Stromal cell of bone marrow (primary cell): ENCODE results near the gene SRSF3.
"Not testable (repeated sequence)": the region's sequence is repeated elsewhere in the genome, so short reads cannot be mapped to it uniquely, and the experiment has no call there.

ENCODE experiments used
- DNase-seq: peaks from one replicate; pipeline ENCODE4 v3.0.0-alpha.2; 2012; ENCODE audit warnings: low read depth

Gene SRSF3

DNA sequence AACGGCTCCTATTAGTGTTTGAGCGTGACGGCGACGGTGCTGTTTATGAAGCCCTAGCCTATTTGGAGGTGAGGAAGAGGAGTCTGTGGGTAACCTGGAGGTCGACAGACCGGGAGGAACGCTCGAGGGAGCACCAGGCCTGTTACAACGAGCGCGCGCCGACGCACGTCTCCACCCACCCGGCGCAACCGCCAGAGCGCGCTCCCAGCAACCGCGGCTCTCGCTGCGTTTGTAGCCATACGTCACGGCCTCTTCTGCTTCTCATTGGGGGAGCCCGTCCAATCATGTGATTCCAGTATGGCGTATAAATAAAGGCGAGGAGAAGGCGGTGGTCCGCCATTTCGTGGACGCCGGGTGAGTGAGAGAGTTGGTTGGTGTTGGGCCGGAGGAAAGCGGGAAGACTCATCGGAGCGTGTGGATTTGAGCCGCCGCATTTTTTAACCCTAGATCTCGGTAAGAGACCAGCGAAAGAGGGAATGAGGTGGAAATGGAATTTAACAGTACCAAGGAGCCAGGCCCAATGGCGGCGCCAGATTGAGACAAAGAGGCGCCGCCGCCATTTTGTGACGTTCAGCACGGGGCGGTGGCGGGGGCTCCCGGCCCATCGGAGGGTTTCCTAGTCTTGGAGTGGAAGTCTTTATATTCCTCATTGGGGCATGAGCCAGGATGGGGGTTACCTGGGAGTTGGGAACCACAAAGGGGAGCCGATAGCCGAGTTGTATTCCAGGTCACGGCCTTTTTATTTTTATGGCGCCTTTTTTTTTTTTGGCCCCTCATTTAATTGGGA is at the start of gene SRSF3:
Gene SRSF3, plus strand, starts transcription at position 334 of the 787 bp plus-strand sequence. CDS start 2,401 bp downstream, outside the sequence.
- DNase-seq: peak; percentile 97

DNA sequence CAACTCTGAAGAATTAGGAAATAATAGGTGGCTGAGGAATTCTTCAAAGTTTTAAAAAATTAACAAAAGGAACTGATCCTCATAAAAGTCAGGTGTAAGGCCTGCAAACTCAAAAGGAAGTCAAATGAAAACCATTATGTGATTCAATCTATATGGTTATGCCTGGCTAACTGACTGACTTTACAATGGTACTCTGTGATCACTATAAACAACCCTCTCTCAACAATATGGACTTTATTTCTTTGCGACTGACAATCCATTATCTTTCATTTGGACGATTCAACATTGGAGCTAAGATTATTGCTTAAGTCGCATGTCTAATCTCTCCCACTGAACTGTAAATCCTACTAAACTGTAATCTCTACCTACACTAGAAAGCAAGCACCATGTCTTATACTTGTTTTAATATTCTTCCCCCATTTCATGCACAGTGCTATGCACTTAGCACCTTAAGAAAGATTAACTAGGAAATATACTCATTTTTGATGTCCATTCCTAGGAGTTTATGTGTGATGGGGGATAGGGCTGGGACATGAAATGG is 48.3 kb upstream of the SRSF3 start:
- no peak for DNase-seq

DNA sequence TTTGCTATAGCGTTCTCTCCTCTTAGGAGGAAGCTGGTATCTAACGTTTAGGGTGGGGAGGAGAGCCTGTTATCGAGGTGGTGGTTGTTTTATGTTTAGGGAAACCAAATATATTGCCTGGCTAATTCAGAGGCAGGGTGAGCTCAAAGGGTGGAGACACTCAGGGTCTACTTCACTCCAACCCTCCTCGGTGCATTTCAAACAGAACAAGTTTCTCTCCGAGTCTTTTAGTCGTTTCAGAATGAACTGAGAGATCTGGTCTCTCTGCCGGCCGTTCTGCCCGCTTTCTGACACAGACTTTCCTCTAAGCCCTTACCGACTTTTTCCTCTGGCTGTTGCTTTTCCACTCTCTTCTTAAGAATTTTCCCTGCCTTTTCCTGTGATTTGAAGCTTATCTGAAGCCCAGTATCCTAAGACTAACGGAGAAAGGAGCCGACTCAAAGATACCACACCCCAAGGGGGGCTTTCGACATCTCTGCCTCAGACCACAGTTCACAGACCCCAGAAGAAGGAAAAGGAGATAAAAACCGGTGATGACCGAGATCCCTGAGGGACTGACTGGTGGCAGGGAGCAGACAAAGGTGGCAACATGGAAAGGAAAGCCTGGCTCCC is 47.7 kb upstream of the SRSF3 start:
- peak; percentile 22 for DNase-seq

DNA sequence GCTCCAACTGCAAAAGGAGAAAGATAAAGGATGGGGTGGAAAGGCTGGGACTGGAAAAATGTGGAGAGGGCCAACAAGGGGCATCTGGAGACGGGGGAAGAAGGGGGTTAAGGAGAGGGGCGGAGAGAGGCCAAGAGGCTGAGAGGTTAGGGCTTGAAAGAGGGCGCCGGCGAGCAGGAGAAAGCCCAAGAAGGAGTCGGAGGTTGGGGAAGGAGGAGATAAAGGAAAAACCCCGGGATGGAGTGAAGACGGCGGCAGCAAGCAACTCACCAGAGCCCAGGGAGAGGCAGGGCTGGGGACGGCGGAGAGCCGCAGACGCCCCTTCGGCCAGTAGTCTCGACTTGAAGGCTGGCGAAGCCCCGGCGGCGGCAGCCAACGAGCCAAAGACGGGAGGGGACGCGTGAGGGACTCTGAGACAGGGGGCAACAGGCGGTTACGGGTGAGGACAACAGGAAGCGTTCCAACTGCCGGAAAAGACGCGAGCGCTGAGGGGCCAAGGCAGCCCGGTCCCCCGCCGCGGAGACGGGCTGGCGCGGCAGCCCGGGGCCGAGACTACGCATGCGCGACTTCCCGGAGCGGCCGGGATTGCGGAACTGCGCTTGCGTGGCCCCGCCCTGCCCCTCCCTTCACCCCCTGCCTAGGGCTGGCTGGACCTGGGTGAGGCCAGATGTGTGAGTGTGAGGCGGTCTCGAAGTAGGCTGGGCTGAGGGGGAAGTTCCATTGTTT is 47.1 kb upstream of the SRSF3 start, which contains the start of gene STK38:
Gene STK38, minus strand, starts transcription at position 560 of the 726 bp plus-strand sequence. CDS start 7,277 bp downstream, outside the sequence.
- peak; percentile 54 for DNase-seq

DNA sequence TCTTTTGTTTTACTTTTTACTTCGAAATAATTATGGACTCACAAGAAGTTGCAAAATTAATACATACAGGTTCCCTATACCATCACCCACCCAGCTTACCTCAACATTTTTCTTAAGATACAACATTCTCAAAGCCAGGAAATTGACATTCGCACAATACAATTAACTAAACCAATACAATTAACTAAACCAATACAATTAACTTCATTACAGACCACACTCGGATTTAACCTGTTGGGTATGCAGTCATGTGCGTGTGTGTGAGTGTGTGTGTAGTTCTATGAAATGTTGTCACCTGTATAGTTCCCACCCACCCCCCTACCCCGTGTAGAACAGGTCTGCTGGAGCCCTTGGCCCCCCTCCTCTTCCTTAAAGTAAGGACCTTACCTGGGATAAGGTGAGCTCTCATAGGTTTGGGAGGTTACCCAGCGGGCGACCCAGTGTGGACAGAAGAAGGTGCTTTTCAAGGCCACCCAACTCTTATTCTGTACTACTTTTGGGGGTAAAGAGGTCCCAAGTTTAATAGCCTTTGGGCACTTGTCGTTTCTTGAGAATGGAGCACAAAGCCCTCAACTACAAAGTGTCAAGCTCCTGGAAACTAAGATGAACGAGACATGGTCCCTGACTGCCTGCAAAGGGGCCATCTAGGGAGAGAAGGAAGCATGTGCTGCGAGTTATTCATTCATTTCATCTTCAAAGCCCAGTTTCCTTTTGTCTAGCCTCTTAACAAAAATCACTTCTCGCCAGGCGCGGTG is 46.3 kb upstream of the SRSF3 start:
- no peak for DNase-seq

DNA sequence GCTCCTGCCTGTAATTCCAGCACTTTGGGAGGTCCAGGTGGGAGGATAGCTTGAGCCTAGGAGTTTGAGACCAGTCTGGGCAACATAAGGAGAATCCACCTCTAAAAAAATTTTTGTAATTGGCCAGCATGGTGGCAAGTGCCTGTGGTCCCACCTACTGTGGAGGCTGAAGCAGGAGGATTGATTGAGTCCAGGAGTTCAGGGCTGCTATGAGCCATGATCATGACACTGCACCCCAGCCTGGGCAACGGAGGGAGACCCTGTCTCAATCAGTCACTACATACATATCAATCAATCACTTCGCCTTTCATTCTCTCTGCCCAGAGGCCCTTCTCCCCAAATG is 45.8 kb upstream of the SRSF3 start:
- no peak for DNase-seq

DNA sequence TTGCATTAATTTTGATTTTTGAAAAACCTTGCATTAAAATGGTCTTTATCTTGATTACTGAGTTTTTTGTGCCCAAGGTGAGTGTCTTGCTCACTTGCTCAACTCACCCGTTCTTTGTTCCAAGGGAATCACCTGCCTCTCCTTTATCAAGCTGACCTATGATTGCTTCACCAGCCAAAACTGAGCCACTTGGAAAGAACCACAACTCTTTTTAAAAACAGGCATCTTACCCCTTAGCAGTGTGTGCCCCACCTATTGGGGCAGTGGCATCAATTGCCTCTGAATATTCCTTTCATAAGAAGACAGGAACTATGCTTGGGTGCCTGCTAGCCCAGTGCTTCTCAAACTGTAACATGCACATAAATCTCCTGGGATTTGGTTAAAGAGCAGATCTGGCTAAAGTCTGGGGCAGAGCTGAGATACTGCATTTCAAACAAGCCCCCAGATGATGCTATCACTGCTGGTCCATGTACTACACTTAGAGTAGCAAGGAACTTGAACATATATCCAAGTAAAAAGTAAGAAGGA is 43.6 kb upstream of the SRSF3 start:
- no peak for DNase-seq

DNA sequence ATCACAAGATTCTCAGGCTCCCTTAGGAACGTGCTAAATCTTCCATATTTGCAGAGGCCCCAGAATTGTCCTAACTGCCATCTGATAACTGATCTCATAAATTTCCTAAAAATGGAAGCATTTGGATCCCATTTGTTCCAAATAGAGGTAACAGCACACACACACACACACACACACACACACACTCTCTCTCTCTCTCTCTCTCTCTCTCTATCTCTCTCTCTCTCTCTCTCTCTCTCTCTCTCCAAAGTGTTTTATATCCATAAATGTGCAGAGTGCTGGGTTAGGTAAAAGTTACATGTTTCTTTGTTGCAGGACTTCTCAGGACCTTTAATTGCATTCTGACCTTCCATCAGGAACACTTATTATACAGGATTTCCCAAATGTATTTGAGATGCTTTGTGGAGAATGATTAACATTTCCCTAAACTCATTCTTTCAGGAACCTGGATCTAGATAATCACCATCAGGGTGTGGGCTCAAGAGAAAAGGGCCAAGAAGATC is 38.4 kb upstream of the SRSF3 start:
- no peak for DNase-seq

DNA sequence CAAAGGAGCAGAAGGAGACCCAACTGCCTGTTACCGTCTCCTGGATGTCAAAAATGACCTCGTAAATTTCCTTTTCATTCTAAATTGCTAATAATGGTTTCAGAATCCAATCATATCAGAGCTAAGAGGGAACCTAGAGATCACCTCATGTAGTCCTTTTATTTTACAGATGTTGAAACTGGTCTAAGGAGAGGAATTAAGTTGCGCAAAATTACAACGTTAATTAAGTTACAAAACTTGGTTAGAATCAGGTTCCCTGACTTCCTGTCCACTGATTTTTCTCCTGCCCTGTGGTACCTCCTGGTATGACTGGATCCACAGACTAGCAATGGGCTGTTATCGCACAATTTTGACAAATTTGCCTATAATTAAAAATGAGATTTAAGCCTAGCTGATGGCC is 37.9 kb upstream of the SRSF3 start:
- DNase-seq: no peak

DNA sequence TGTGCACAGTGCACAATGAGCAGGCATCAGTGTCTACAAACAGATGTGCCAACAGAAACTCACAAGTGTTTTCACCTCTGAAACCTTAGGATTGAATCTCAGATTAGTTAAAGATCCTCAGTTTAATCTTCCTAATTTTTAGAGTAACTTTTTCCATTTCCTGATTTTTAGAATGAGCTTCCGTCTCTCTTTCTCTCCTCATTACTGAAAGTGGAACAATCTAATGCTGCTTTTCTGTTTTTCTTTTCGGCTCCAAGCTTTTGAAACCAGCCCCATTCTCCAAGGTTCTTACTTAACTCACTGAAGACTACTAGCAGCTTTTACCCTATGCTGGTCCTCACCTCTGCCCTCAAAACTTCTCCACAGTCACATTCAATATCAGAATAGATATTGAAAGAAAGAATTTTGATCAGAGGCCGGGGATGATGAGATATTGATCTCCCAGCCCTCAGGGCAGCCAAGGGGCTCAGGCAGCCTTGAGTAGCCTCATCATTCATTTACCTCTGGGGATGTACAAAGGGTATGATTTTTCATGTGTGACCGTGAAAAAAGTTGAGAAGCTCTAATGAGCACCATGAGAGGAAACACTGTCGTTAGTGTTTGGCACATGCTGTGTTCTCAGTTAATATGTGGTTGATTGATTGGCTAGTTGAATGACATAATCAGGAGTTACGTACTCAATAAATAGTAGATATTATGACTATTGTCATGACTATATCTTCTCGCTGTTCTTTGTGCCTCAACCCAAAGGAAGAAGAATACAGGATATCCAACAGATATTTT is 35.0 kb upstream of the SRSF3 start:
- no peak for DNase-seq

DNA sequence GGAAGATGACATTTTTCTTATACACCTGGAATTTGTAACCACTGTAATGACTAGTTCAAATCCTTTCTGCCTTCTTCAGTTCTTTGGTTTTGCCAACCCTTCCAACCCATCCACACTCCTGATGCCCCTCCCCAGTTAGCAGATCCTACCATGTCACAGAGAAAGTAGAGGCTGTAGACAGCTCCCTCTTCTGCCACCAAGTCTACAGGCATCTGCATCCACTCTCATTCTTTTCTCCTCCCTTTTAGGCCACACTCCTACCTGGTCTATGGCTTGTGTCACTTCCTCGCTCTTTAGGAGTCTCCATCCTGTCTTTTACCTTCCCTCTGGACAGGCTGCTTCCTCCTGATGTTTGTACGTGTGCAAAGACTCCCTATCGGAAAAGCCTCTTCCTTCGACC is 33.3 kb upstream of the SRSF3 start:
- no peak for DNase-seq

DNA sequence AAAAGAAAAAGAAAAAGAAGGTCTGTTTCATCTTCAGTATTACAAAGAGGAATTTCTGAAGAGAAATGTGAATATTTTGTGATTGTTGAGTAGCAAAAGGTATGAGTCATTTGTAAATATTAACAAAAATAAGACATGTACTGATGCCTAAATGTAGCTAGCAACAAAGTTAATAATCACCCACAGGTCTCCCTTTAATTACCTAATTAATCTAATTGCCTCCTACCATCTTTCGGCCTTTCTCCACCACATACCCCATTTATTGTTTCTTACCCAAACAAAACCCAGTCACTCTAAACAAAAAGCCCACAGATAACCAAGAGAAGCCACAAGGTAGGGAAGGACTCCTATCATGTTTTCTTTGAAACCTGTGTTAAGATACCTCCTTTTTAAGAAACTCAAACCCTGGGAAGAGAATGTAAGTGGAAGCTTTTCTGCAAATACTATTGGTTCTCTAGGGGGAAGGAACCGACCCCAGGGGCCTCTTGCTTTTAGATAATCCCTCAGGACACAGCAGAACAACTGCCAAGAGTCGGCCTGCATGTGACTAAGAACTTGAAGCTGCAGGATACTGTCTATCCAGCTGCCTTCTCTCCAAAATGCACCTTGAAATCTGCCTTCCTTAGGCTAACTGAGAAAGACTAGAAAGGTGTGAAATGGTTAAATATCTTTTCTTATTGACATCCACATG is 30.8 kb upstream of the SRSF3 start:
- DNase-seq: no peak

DNA sequence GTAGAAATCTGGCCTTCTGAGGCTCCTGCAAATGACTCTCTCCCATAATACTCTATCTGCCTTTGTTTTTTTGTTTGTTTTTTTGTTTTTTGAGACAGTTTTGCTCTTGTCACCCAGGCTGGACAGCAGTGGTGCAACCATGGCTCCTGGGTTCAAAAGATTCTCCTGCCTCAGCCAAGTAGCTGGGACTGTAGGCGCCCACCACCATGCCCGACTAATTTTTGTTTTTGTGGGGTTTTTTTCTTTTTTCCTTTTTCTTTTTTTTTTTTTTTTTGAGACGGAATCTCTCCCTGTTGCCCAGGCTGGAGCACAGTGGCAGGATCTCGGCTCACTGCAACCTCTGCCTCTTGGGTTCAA is 30.3 kb upstream of the SRSF3 start:
- DNase-seq: no peak

DNA sequence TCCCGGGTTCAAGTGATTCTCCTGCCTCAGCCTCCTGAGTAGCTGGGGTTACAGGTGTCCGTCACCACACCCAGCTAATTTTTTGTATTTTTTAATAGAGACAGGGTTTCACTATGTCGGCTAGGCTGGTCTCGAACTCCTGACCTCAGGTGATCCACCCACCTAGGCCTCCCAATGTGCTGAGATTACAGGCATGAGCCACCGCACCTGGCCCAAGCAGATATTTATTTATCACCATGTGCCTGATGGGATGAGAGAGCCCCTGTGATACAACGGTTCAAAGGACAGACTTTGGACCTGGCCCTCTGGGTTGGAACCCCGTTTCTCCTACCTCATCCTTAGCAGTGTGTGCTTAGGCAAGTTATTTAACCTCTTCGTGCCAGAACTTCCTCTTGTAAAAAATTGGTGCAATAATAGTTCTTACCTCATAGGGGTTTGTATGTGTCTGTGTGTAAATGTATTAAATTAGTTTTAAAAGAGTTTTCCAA is 27.7 kb upstream of the SRSF3 start:
- no peak for DNase-seq

DNA sequence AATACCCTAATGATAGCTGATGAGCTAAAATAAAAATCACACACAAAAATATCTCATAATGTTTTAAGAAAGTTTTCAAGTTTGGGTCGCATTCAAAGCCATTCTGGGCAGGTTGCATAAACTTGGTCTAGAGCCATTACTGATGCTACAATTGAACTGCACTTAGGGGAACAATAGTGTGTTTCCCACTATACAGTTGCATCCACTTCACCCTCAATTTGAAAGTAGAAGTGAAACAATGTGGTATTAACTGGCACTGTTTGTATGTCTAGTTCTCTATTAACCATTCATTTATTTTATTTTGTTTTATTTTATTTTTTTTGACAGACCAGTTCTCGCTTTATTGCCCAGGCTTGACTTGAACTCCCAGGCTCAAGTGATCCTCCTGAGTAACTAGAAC is 23.9 kb upstream of the SRSF3 start:
- DNase-seq: no peak

DNA sequence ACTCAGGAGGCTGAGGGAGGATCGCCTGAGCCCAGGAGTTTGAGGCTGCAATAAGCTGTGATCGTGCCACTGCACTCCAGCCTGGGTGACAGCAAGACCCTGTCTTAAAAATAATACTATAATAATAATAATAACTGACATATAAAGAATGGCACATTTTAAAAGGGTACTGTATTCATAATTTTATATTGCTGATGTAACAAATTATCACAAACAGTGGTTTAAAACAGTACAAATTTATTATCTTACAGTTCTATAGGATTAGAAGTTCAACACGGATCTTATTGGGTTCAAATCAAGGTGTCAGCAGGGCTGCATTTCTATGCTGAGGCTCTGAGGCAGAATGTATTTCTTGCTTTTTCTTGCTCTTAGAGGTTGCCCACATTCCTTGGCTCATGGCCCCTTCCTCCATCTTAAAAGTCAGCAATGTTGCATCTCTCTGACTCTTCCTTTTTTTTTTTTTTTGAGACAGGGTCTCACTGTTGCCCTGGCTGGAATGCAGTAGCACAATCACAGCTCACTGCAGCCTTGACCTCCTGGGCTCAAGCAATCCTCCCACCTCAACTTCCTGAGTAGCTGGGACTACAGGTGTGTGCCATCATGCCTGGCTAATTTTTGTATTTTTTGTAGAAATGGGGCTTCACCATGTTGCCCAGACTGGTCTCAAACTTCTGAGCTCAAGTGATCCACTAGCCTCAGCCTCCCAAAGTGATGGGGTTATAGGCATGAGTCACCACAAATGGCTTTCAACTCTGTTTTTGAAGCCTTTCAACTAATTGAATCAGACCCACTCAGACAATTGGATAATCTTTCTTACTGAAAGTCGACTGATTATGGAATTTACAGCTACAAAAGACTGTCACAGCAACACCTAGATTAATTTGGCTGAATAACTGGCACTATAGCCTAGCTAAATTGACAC is 22.8 kb upstream of the SRSF3 start:
- DNase-seq: no peak

DNA sequence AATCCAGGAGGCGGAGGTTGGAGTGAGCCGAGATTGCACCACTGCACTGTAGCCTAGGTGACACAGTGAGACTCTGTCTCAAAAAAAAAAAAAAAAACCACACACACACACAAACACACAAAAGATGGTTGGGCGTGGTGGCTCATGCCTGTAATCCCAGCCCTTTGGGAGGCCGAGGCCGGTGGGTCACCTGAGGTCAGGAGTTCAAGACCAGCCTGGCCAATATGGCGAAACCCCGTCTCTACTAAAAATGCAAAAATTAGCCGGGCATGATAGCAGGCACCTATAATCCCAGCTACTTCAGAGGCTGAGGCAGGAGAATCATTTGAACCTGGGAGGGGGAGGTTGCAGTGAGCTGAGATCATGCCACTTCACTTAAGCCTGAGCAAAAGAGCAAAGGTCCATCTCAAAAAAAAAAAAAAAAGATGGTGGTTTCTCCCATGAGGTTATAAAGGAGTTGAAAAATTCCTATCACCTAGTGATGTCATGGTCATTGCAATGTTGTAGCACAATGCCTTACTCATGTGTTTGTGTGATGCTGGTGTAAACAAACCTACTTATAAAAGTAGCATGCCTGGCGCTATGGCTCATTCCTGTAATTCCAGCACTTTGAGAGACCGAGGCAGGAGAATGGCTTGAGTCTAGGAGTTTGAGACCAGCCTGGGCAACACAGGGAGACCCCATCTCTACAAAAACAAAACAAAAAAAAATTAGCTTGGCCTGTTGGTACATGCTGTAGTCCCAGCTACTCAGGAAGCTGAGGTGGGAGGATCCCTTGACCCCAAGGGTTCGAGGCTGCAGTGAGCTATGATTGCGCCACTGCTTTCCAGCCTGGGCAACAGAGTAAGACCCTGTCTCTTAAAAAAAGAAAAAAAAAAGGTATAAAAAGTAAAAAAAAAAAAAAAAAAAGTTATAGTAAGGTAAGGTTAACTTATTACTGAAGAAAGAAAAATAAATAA is 21.5 kb upstream of the SRSF3 start:
- DNase-seq: not testable (repeated sequence)

DNA sequence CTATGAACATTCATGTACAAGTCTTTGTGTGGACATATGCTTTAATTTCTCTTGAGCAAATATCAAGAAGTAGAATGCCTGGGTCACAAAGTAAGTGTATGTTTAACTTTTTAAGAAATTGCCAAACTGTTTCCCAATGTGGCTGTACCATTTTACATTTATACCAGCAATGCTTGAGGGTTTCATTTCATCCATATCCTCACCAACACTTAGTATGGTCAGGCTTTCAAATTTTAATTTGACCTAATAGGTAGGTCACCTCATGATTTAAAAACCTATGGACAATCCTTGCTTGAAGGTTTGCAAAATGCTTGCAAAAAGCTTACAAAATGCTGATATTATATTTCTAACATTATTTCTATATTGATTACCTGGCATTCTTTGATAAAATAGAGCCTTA is 19.5 kb upstream of the SRSF3 start:
- no peak for DNase-seq
